GDM1 (cell line): ENCODE results near the gene OR6V1.

Source experiments
- DNase-seq: peaks from one replicate; lab custom pipeline; 2025; lab: John Stamatoyannopoulos, UW

OR6V1 gene

GRCh38 chr7:143052041-143052440 is at the start of gene OR6V1:
OR6V1 (plus strand) TSS chr7:143052341; CDS start chr7:143052341, 0 bp downstream.
- DNase-seq, result no peak

GRCh38 chr7:143002898-143003297 is 49.2 kb upstream of the OR6V1 start:
- DNase-seq, result no peak

GRCh38 chr7:143003393-143004051 is 48.6 kb upstream of the OR6V1 start:
- peak; percentile 33 for DNase-seq

GRCh38 chr7:143005632-143006260 is 46.4 kb upstream of the OR6V1 start:
- DNase-seq, result no peak

GRCh38 chr7:143008007-143008901 is 43.9 kb upstream of the OR6V1 start:
- DNase-seq, result peak; percentile 48

- no peak for DNase-seq
These were observed 40.1 kb upstream of the OR6V1 start for GRCh38 chr7:143012001-143012400.

- DNase-seq, result no peak
These were observed 39.7 kb upstream of the OR6V1 start for GRCh38 chr7:143012409-143012808.

- DNase-seq, result no peak
These were observed 38.7 kb upstream of the OR6V1 start for GRCh38 chr7:143013473-143013872.

- no peak for DNase-seq
These were observed 38.2 kb upstream of the OR6V1 start for GRCh38 chr7:143013893-143014292.

- DNase-seq, result no peak
These were observed 37.1 kb upstream of the OR6V1 start for GRCh38 chr7:143015084-143015483.

GRCh38 chr7:143015926-143016490 is 36.1 kb upstream of the OR6V1 start:
- no peak for DNase-seq

- DNase-seq, result no peak
These were observed 35.1 kb upstream of the OR6V1 start for GRCh38 chr7:143016996-143017395.

GRCh38 chr7:143018931-143019330 is 33.2 kb upstream of the OR6V1 start:
- no peak for DNase-seq

GRCh38 chr7:143023047-143023446 is 29.1 kb upstream of the OR6V1 start:
- DNase-seq, result no peak

- no peak for DNase-seq
These were observed 26.8 kb upstream of the OR6V1 start for GRCh38 chr7:143025371-143025770.

- DNase-seq, result no peak
These were observed 25.1 kb upstream of the OR6V1 start, which contains the start of gene OR9A2 for GRCh38 chr7:143027032-143027431. OR9A2 (minus strand) TSS chr7:143027132; CDS start chr7:143027132, 0 bp downstream.

- no peak for DNase-seq
These were observed 24.5 kb upstream of the OR6V1 start for GRCh38 chr7:143027683-143028082.

GRCh38 chr7:143038635-143039034 is 13.5 kb upstream of the OR6V1 start:
- DNase-seq, result no peak

GRCh38 chr7:143040209-143040715 is 11.9 kb upstream of the OR6V1 start:
- no peak for DNase-seq

GRCh38 chr7:143041346-143041745 is 10.8 kb upstream of the OR6V1 start:
- DNase-seq, result no peak

- no peak for DNase-seq
These were observed 9.9 kb upstream of the OR6V1 start for GRCh38 chr7:143042159-143042789.
